NCI-H1092 (cell line): Measurements from ENCODE around the gene AMBRA1.

Experiments
- DNase-seq: peaks from one replicate; lab custom pipeline; 2025; lab: John Stamatoyannopoulos, UW

The AMBRA1 gene

GRCh38 chr11:46346886-46347636 is 246.8 kb downstream of the AMBRA1 start, which contains the start of gene DGKZ:
Gene DGKZ (plus strand): TSS chr11:46347463. CDS start chr11:46347660, 197 bp downstream.
- DNase-seq: peak; percentile 70
